ENCODE results near the gene OLFML1. TPM values are rescaled to one million over a fixed set of nuclear protein-coding genes. Genes with fewer than 3 reads are reported as not detected.

Gene OLFML1
- total and polyA plus RNA-seq, 2 of the 8 experiments (the other 6 are each of a cell fraction or from before 2014, with no cell fraction given), result 0.24 TPM; not detected in 1

GRCh38 chr11:7501894-7502293, 16.6 kb downstream of the OLFML1 start (continued):
- TF ChIP-seq ATF2 (IDR thresholded peaks at IDR 0.05; ENCODE audit: low read length) (no peak), TEAD4 (IDR thresholded peaks at IDR 0.05; ENCODE audit: low read depth, low read length) (no peak), TBP (IDR thresholded peaks at IDR 0.05; ENCODE audit: low read depth, low read length) (no peak)
